A673 (cell line): ENCODE measurements around the gene TMEM89. TPM values are rescaled to one million over a fixed set of nuclear protein-coding genes. Genes with fewer than 3 reads are reported as not detected.

ENCODE experiments used
- BruUV-seq: library from RNA; stranded (reverse); fragments of 400-500 nt; replicated peaks from 2 replicates; lab custom pipeline; 2021; lab: Mats Ljungman, UMichigan
- CTCF ChIA-PET: fragments of 300-600 bp; sonication (Branson Sonifier 250); formaldehyde crosslinking; loops from one replicate; lab custom pipeline; 2022; ENCODE audit warnings: antibody characterized with exemption; lab: Charles Lee
- POLR2A ChIA-PET: fragments of 300-600 bp; sonication (Branson Sonifier 250); formaldehyde crosslinking; loops from one replicate; lab custom pipeline; 2022; ENCODE audit warnings: antibody characterized with exemption; ENCODE audit not compliant: low non-redundant PET; lab: Charles Lee
- DNase-seq: peaks from one replicate; pipeline ENCODE4 v3.0.0-alpha.2; 2015; ENCODE audit warnings: low spot score
- H3K27ac ChIP-seq: fragments of 200-600 bp; sonication (generic); 2 replicates; pipeline ENCODE4 v1.5.1; 2016; ENCODE audit warnings: mixed run types, low read depth, mild to moderate bottlenecking, mixed read lengths, antibody characterized with exemption, low read length; ENCODE audit not compliant: poor library complexity, severe bottlenecking
- H3K27me3 ChIP-seq: fragments of 200-600 bp; sonication (generic); replicated peaks from 2 replicates; pipeline ENCODE4 v1.6.1; 2017; ENCODE audit warnings: mixed run types, low read depth, mild to moderate bottlenecking, mixed read lengths, antibody characterized with exemption, low read length; ENCODE audit not compliant: insufficient read depth, poor library complexity
- H3K36me3 ChIP-seq: fragments of 200-600 bp; sonication (generic); 2 replicates; pipeline ENCODE4 v1.6.1; 2016; ENCODE audit warnings: mixed run types, mild to moderate bottlenecking, mixed read lengths, antibody characterized with exemption, low read length; ENCODE audit not compliant: insufficient read depth, poor library complexity, severe bottlenecking
- H3K4me1 ChIP-seq: fragments of 200-600 bp; sonication (generic); 2 replicates; pipeline ENCODE4 v1.6.1; 2017; ENCODE audit warnings: mixed run types, mild to moderate bottlenecking, mixed read lengths, antibody characterized with exemption, low read length; ENCODE audit not compliant: insufficient read depth, poor library complexity, severe bottlenecking
- H3K4me3 ChIP-seq: fragments of 200-600 bp; sonication (generic); 2 replicates; pipeline ENCODE4 v1.5.1; 2016; ENCODE audit warnings: low read depth, mixed run types, mild to moderate bottlenecking, mixed read lengths, low read length; ENCODE audit not compliant: poor library complexity, severe bottlenecking
- H3K9me3 ChIP-seq: fragments of 200-600 bp; sonication (generic); 2 replicates; pipeline ENCODE4 v1.6.1; 2016; ENCODE audit warnings: mixed run types, low read depth, mild to moderate bottlenecking, mixed read lengths, antibody characterized with exemption, low read length; ENCODE audit not compliant: poor library complexity, severe bottlenecking
- CTCF ChIP-seq: fragments of 300-800, 200-600 bp; sonication (generic); conservative IDR thresholded peaks from 2 replicates; pipeline ENCODE4 v1.5.1; 2017; ENCODE audit warnings: low read depth, mild to moderate bottlenecking, antibody characterized with exemption, low read length, moderate library complexity, mixed read lengths
- EZH2 ChIP-seq: fragments of 200-600 bp; sonication (generic); IDR thresholded peaks from 2 replicates; pipeline ENCODE4 v1.6.1; 2017; ENCODE audit warnings: borderline replicate concordance, low read depth, mild to moderate bottlenecking, mixed read lengths, antibody characterized with exemption, low read length; ENCODE audit not compliant: poor library complexity, severe bottlenecking
- intact Hi-C: fragments of 100-400 bp; cut with micrococcal nuclease; formaldehyde crosslinking; loops from one replicate; pipeline ENCODE4 v1.10.0; 2022; ENCODE audit not compliant: unreplicated experiment
- total RNA-seq: library from RNA; stranded (reverse); gene quantifications from 2 replicates; pipeline ENCODE4 v1.2.3, GENCODE V29; 2021

Gene TMEM89
- total RNA-seq, 1 experiment from 2014 or later = not detected

DNA sequence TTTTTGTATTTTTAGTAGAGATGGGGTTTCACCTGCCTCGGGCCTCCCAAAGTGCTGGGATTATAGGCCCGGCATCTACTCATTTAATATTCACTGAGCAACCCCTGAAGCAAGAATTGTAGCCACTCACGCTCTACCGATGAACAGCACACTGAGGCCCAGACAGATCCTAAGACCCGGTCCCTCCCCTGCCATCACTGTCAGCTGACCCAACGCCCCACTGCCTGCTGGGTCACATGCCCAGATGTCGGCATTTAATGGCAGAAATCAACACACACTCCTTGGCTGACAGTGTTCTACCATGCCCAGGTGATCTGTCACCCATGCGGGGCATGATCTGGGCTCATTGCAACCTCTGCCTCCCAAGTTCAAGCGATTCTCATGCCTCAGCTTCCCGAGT is 3.2 kb upstream of the TMEM89 start:
- DNase-seq = no peak
- Histone ChIP-seq H3K27me3 (no peaks in the 10 kb centered on the region), H3K9me3 (no peaks in the 10 kb centered on the region), H3K4me3 (no peak overlapping the region), H3K4me1 (no peaks in the 10 kb centered on the region), H3K27ac (no peak overlapping the region), H3K36me3 (no peaks in the 10 kb centered on the region)
- BruUV-seq = no TSS peak
- no peak for TF ChIP-seq EZH2
- TF ChIP-seq CTCF = no peak
- ChIA-PET POLR2A (no interaction called here), CTCF (no interaction called here)
- intact Hi-C loops = no loop called here

DNA sequence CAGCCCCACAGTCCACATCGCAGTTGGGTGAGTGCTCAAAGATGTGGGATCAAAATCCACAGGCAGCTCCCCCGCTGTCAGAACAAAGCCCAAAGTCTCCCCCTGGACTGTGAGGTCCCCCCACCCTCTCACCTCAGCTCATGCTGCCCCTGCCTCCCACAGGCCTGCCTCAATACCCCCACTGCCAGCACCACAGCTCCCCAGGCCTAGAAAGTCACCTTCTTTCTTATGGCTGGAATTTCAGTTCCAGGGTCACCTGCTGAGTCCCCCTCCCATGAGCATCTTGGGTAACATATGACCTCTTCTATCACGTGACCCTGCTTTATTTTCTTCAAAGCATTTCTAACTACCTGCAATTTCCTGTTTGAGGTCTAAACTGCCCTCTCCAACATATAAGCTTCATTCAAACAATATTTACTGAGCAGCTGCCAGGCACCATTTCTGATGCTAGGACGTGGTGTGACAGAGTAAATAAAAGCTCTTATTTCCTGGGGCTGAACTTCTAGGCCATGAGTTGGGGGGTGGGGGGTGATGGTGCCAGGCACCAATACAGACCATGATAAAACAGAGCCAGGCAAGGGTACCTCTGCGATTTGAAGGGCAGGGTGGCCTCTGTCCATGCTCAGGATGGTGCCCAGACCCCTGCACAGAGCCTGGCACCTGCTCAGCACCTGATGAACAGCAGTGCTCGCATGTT is 2.4 kb upstream of the TMEM89 start:
- intact Hi-C loops = no loop called here
- no peak for DNase-seq
- ChIA-PET POLR2A (no interaction called here), CTCF (interaction anchor here (0.5 kb wide), 1 partner anchor 10 kb away, joined by 3 read pairs; no protein-coding TSS in a partner anchor)
- no peaks in the 10 kb centered on the region for H3K27me3 ChIP-seq
- no peak for TF ChIP-seq EZH2
- no peak for TF ChIP-seq CTCF
- H3K36me3 ChIP-seq = no peaks in the 10 kb centered on the region
- no peaks in the 10 kb centered on the region for H3K9me3 ChIP-seq
- H3K27ac ChIP-seq = no peak overlapping the region
- no peak overlapping the region for H3K4me3 ChIP-seq
- BruUV-seq = no TSS peak
- no peaks in the 10 kb centered on the region for H3K4me1 ChIP-seq

DNA sequence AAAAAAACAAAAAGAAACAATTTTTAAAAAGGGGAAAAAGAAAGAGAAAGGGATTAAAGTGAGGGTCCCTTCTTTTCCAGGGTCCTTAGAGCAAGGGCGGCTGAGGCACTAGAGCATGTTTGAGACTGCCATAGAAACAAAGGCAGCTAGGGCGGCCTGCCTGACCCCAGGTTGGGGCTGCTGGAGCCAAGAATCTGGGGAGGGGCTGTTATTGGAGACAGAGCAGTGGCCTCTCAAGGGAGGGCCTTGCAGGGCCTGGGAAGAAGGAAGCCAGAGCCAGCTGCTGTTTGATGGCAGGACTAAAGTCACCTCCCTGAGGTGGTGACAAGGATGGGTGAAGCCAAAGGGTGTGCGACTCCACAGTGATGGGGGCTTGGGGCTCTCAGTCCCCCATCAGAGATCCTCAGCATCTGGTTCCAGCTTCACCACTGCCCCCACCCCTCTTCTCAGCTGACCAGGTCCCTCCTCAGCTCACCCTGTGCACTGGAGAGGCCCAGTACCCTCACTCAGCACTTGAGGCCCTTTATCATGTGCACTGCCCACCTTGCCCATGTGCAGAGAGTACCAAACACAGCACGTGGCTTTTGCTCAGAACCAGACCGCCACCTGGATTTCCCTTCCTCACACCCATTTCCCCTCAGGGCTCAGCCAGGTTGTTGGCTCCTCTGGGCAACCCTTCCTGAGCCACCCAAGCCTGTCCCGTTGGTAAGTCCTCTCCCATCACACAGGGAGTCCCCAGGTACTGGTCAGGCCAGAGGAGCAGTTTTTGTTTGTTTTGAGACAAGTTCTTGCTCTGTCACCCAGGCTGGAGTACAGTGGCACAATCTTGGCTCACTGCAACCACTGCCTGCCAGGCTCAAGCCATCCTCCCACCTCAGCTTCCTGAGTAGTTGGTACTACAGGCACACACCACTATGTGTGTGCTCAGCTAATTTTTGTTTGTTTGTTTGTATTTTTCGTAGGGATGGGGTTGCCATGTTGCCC is 1.7 kb downstream of the TMEM89 start:
- no peak overlapping the region for H3K4me3 ChIP-seq
- no peak overlapping the region for H3K27ac ChIP-seq
- no peaks in the 10 kb centered on the region for H3K4me1 ChIP-seq
- ChIA-PET CTCF (no interaction called here), POLR2A (no interaction called here)
- TF ChIP-seq CTCF (no peak), EZH2 (no peak)
- intact Hi-C loops = no loop called here
- H3K36me3 ChIP-seq = no peaks in the 10 kb centered on the region
- H3K27me3 ChIP-seq = no peaks in the 10 kb centered on the region
- no peak for DNase-seq
- no TSS peak for BruUV-seq
- no peaks in the 10 kb centered on the region for H3K9me3 ChIP-seq
